WI38 (cell line): ENCODE data around the gene RETREG1.

Source experiments
- H3K4me3 ChIP-seq: 2 replicates; pipeline ENCODE4 v1.5.1; 2011; ENCODE audit warnings: low read depth, mild to moderate bottlenecking, control low read depth, low read length
- CTCF ChIP-seq: IDR thresholded peaks from 2 replicates; pipeline ENCODE4 v1.5.1; 2012; ENCODE audit warnings: low read depth, mild to moderate bottlenecking, control low read depth, low read length

RETREG1 gene

DNA sequence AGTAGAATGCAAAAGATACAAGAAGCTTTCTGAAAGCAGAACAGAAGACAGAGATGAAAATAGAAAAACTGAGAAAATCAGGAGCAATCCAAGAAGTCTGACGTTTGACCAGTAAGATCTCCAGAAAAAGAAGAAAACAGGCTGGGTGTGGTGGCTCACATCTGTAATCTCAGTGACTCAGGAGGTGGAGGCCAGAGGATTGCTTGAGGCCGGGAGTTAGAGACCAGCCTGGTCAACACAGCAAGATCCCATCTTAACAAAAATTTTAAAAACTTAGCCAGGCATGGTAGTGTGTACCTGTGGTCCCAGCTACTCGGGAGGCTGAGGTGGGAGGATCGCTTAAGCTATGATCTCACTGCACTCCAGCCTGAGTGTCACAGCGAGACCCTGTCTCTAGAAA lies 15.9 kb downstream of the RETREG1 start:
- H3K4me3 ChIP-seq: no peak overlapping the region
- TF ChIP-seq CTCF: no peak

- no peak overlapping the region for H3K4me3 ChIP-seq
- no peak for TF ChIP-seq CTCF
Measured at GRCh38 chr5:16600397-16600796, 16.4 kb downstream of the RETREG1 start.

- no peak for TF ChIP-seq CTCF
- H3K4me3 ChIP-seq: no peak overlapping the region
Measured at GRCh38 chr5:16597946-16598694, 18.7 kb downstream of the RETREG1 start.

DNA sequence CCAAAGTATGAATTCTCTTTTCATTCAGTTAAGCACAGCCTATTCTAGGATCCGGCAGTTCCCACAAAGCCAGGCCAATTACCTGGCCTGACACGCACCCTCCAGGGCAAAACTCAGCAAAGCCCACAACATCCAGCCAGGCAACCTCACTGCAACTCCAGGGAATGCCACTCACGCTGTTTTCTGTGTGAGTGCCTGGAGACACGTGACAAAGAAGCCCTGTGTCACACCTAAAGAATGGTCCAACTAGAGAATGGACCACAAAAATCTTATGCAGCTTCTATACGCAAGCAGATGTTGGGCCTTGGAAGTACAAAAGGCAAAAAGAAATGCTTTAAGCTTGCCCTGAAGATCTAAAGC lies 20.2 kb downstream of the RETREG1 start:
- no peak overlapping the region for H3K4me3 ChIP-seq
- TF ChIP-seq CTCF: no peak

GRCh38 chr5:16595881-16596580 lies 20.8 kb downstream of the RETREG1 start:
- no peak overlapping the region for H3K4me3 ChIP-seq
- no peak for TF ChIP-seq CTCF

DNA sequence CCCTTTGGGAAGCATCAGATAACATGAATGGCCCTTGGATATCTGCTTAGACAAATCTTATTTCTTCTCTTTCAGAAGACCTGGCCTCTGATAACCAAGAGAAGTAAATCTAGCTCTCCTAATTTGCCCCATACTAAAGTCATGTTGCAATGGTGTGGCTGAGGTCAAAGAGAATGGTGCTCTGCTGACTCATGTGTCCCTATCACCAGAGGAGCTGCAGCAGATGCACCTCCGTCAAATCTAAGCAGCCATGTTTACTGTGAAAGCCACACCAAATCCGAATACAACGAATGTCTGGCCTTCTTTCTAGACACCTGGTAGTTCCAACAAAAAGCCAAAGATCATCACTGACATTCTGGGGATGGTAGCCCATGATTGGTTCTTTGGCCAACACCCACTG lies 23.2 kb downstream of the RETREG1 start:
- H3K4me3 ChIP-seq: no peak overlapping the region
- no peak for TF ChIP-seq CTCF

GRCh38 chr5:16593013-16593412 lies 23.8 kb downstream of the RETREG1 start:
- H3K4me3 ChIP-seq: no peak overlapping the region
- no peak for TF ChIP-seq CTCF
